ENCODE measurements around the gene WAPL. TPM values are rescaled to one million over a fixed set of nuclear protein-coding genes. Genes with fewer than 3 reads are reported as not detected.
"Not testable (repeated sequence)": the region's sequence is repeated elsewhere in the genome, so short reads cannot be mapped to it uniquely, and the experiment has no call there.

Gene WAPL
- total and polyA plus RNA-seq, 11 donors, result 9.4 to 29.9 (median 21.0) TPM

- Histone ChIP-seq H3K27me3 (peaks cover 0 to 5% (median 0%) of the 10 kb centered on the region in 9 donors), H3K9me3 (no peaks in the 10 kb centered on the region), H3K27ac (peak overlapping the region in 2 of 12 donors; percentile 2 to 70), H3K4me3 (peak overlapping the region in 10 of 12 donors; percentile 37 to 60 (median 51)), H3K4me1 (peaks cover 0 to 17% (median 5%) of the 10 kb centered on the region in 12 donors), H3K36me3 (no peaks in the 10 kb centered on the region)
- DNase-seq, result peak in 2 of 5 donors; percentile 28 to 67
- TF ChIP-seq POLR2A (IDR thresholded peaks at IDR 0.05), result no peak
- TF ChIP-seq CTCF (IDR thresholded peaks at IDR 0.05), result no peak
- 35 to 54% (median 40%) methylated on average over 28 to 40 of the region's 40 CpGs for WGBS, 4 donors
- ATAC-seq, result no peak
- intact Hi-C loops (cut with DNase I), result no loop called here
These were observed 14.8 kb upstream of the WAPL start for GRCh38 chr10:86536294-86536861.

GRCh38 chr10:86535132-86535882 is 13.7 kb upstream of the WAPL start:
- Histone ChIP-seq H3K36me3 (no peaks in the 10 kb centered on the region), H3K27me3 (peaks cover 0 to 5% (median 0%) of the 10 kb centered on the region in 9 donors), H3K9me3 (no peaks in the 10 kb centered on the region), H3K4me3 (peak overlapping the region; percentile 15 to 60 (median 50)), H3K4me1 (peaks cover 0 to 17% (median 5%) of the 10 kb centered on the region in 12 donors), H3K27ac (peak overlapping the region in 10 of 12 donors; percentile 9 to 84 (median 62))
- TF ChIP-seq POLR2A (IDR thresholded peaks at IDR 0.05), result peak in 1 of 2 donors; percentile 33
- no peak for TF ChIP-seq CTCF (IDR thresholded peaks at IDR 0.05)
- ATAC-seq, result peak; percentile 93 to 98 (median 98)
- intact Hi-C loops (cut with DNase I), result no loop called here
- WGBS, 4 donors, result 13 to 21% (median 18%) methylated on average over 19 to 47 of the region's 47 CpGs
- DNase-seq, result peak; percentile 82 to 92 (median 88)

GRCh38 chr10:86533328-86533727 is 11.7 kb upstream of the WAPL start:
- no peak for TF ChIP-seq CTCF (IDR thresholded peaks at IDR 0.05)
- TF ChIP-seq POLR2A (IDR thresholded peaks at IDR 0.05), result no peak

GRCh38 chr10:86528736-86529135 is 7.1 kb upstream of the WAPL start:
- intact Hi-C loops (cut with DNase I), result loop anchor here in 2 of 10 donors (10.0 kb wide), 2 partner anchors 56 to 124 kb away; no protein-coding TSS in a partner anchor
- not testable (repeated sequence) for H3K27ac ChIP-seq, ATAC-seq, H3K27me3 ChIP-seq, DNase-seq, H3K4me3 ChIP-seq, H3K9me3 ChIP-seq, H3K36me3 ChIP-seq
- 71 to 81% (median 74%) methylated on average over 3 of the region's 3 CpGs for WGBS, 4 donors
- peaks cover 0 to 19% (median under 1%) of the 10 kb centered on the region in 12 donors for H3K4me1 ChIP-seq

More at GRCh38 chr10:86533328-86533727, 11.7 kb upstream of the WAPL start:
- Histone ChIP-seq H3K36me3 (no peaks in the 10 kb centered on the region), H3K9me3 (no peaks in the 10 kb centered on the region), H3K4me1 (peaks cover 0 to 22% (median 5%) of the 10 kb centered on the region in 12 donors), H3K27ac (peak overlapping the region in 6 of 12 donors; percentile 30 to 70 (median 48)), H3K4me3 (no peak overlapping the region), H3K27me3 (peaks cover 0 to 5% (median 0%) of the 10 kb centered on the region in 9 donors)
- WGBS, 4 donors, result 83 to 93% (median 88%) methylated on average over 2 of the region's 2 CpGs
- ATAC-seq (peak in 1 of 4 donors; percentile 63), DNase-seq (peak in 2 of 5 donors; percentile 26 to 29)
- intact Hi-C loops (cut with DNase I), result no loop called here

Measured in heart left ventricle (tissue), 16 donors.